BE2C (cell line): Measurements from ENCODE around the gene TBC1D22A.

Source experiments
- DNase-seq: peaks from one replicate; pipeline ENCODE4 v3.0.0-alpha.2; 2020
- H3K27me3 ChIP-seq: fragments of 250-450 bp; sonication (Bioruptor Pico); 2 replicates; pipeline ENCODE4 v1.5.1; 2020; ENCODE audit warnings: mild to moderate bottlenecking
- H3K36me3 ChIP-seq: fragments of 250-450 bp; sonication (Bioruptor Pico); 2 replicates; pipeline ENCODE4 v1.5.1; 2020; ENCODE audit warnings: mild to moderate bottlenecking
- H3K4me1 ChIP-seq: fragments of 250-450 bp; sonication (Bioruptor Pico); 2 replicates; pipeline ENCODE4 v1.5.1; 2020
- H3K4me3 ChIP-seq: 2 replicates; pipeline ENCODE4 v1.5.1; 2011; ENCODE audit warnings: low read depth, low read length
- H3K9me3 ChIP-seq: fragments of 250-450 bp; sonication (Bioruptor Pico); 2 replicates; pipeline ENCODE4 v1.5.1; 2020
- TF ChIP-seq, protein P1 (sequence below): IDR thresholded peaks from 2 replicates; pipeline ENCODE4 v1.5.1; 2012; ENCODE audit warnings: mild to moderate bottlenecking, low read depth, low read length

Gene TBC1D22A

DNA sequence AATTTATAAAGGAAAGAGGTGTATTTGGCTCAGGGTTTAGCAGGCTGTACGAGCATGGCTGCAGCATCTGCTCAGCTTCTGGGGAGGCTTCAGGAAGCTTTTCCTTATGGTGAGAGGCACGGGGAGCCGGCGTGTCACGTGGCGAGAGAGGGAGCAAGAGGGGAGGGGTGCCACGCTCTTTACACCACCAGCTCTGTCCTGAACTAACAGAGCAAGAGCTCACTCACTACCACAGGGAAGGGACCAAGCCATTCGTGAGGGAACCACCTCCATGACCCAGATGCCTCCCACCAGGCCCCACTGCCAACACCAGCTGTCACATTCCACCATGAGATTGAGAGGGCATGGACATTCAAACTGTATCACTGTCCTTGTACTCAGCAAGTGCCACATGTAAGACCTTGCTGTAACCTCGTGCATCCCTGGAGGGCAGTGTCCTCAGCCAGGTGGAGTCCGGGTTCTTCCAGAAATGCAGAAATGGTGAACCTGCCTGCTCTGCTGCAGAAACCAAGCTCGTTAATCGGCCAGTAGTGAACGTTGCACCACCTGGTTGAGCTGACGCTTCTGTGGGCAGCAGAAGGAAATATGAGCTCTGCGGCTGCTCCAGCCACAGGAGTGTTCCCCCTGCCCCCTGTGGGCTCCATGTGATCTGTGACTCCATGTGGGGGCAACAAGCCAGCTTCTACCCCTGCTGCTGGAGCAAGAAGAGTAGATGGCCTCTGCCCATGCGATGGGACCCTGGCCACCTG lies 368.6 kb downstream of the TBC1D22A start:
- no peak overlapping the region for H3K4me3 ChIP-seq
- TF ChIP-seq, protein P1, sequence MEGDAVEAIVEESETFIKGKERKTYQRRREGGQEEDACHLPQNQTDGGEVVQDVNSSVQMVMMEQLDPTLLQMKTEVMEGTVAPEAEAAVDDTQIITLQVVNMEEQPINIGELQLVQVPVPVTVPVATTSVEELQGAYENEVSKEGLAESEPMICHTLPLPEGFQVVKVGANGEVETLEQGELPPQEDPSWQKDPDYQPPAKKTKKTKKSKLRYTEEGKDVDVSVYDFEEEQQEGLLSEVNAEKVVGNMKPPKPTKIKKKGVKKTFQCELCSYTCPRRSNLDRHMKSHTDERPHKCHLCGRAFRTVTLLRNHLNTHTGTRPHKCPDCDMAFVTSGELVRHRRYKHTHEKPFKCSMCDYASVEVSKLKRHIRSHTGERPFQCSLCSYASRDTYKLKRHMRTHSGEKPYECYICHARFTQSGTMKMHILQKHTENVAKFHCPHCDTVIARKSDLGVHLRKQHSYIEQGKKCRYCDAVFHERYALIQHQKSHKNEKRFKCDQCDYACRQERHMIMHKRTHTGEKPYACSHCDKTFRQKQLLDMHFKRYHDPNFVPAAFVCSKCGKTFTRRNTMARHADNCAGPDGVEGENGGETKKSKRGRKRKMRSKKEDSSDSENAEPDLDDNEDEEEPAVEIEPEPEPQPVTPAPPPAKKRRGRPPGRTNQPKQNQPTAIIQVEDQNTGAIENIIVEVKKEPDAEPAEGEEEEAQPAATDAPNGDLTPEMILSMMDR, result no peak
- no peaks in the 10 kb centered on the region for H3K9me3 ChIP-seq
- no peaks in the 10 kb centered on the region for H3K4me1 ChIP-seq
- DNase-seq, result no peak
- no peaks in the 10 kb centered on the region for H3K27me3 ChIP-seq
- H3K36me3 ChIP-seq, result no peaks in the 10 kb centered on the region

DNA sequence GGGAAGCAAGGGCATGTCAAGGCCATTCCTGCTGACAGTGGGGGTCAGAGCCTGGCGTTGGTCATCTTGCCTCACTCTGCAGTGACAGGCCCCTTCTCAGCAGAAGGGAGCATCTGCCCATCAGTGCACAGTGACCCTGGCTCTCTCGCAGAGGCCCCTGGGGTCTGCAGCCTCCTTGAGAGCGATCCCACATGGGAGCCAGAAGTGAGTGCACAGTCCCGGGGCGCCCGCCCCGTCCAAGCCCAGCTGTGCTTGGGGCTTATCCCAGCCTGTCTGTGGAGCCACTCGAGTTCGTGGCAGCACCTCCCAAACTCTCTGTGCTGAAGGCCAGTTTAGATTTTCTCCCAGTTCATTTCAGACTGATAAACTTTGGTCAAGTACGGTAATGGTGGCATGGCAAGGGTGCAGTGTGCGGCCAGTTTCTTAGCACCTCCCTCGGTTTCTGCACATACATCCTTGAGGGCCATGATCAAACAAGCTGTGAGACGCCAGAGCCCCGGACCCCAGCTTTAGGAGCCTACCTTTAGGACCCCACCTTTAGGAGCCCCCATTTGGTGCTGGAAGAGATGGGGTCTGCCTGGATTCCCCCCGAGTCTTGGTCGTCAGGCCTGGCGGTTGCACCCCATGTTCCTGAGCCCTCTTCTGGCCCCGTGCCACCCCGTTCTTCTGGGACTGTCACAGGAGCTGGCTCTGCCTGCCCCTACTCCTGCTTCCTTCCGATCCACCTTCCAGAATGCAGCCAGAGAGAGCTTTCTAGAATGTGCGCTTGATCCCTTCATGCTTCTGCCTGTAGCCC lies 369.4 kb downstream of the TBC1D22A start:
- no peaks in the 10 kb centered on the region for H3K27me3 ChIP-seq
- no peaks in the 10 kb centered on the region for H3K4me1 ChIP-seq
- H3K9me3 ChIP-seq, result no peaks in the 10 kb centered on the region
- no peaks in the 10 kb centered on the region for H3K36me3 ChIP-seq
- no peak for DNase-seq
- TF ChIP-seq, protein P1, result no peak
- H3K4me3 ChIP-seq, result no peak overlapping the region

DNA sequence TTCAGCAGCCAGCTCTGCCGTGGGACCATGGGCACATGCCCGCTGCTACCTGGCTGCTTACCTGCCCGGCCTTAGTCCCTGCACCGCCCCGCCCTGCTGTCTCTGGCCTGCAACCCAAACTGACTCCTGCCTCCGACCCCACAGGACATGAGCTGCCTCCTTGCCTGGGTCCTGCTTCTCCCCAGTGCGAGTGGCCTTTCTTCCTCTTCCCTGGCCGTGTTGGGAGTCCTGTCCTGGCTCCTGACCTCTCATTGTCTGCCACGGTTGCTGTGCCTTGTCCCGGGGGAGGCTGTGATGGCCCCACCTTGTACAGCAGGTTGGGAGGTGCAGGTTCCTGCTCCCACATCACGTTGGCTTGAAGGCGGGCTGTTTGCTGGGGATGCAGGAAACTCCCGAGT lies 370.0 kb downstream of the TBC1D22A start:
- TF ChIP-seq, protein P1, result no peak

DNA sequence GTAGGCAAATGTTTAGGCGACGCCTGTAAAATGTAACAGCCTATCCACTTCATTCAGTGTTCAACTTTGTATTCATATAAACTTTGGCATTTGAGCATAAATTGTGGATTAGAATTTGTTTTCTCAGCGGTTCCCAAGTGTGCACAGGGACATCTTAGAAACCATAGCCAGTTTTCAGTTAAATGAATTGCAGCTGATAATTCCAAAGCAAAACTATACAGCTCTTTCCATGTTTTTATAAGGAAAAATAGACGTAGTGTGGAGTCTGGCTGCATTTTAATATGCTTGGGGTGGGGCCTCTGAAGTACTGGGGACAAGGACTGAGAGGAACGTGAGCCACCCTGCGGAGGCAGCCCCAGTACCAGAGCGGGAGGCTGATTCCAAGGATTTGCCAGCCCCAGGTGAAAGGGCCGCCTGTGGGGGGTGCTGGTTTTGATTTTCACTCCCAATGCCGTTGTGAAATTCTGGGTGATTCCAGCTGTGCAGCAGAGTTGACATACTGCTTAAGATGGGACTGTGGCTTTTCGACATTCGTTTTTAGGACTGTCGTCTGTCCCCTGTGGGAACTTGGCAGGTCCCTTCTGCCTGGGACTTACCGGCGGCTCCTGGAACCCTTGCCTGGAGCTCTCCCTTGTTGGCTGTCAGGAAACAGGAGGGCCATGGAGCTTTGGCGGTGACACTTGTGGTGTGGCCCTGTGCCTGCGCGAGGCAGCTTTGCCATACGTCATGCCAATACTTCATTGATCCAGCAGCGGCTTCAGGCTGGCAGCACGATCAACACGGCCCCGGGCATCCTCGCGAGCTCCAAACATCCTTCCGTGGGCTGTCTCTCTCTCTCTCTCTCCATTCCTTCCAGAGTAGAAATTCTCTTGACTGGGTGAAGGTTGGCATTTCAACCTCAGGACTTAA lies 370.9 kb downstream of the TBC1D22A start:
- no peaks in the 10 kb centered on the region for H3K27me3 ChIP-seq
- TF ChIP-seq, protein P1, result no peak
- H3K36me3 ChIP-seq, result no peaks in the 10 kb centered on the region
- no peak overlapping the region for H3K4me3 ChIP-seq
- DNase-seq, result no peak
- no peaks in the 10 kb centered on the region for H3K4me1 ChIP-seq
- H3K9me3 ChIP-seq, result no peaks in the 10 kb centered on the region

More for the DNA sequence above, 370.0 kb downstream of the TBC1D22A start:
- DNase-seq, result no peak
- H3K27me3 ChIP-seq, result no peaks in the 10 kb centered on the region
- no peak overlapping the region for H3K4me3 ChIP-seq
- no peaks in the 10 kb centered on the region for H3K4me1 ChIP-seq
- H3K36me3 ChIP-seq, result no peaks in the 10 kb centered on the region
- H3K9me3 ChIP-seq, result no peaks in the 10 kb centered on the region

DNA sequence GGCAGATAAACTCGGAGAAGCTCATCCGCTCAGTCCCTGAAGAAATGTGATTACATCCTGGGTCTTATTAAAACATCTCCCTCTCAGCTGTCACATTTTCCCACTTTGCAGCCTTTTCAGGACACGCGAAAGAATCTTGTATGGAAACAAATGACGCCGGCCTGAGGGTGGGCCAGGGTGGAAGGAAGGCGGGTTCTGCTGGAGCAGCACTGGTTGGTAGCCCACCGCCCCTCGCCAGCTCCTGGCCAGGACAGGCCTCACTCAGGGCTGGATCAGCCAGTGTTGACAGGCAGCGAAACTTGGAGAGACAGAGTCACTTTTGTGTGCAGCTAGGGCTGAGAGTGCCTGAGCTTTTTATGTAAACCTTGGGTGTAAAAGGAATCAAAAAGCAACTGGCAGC lies 371.8 kb downstream of the TBC1D22A start:
- H3K9me3 ChIP-seq, result no peaks in the 10 kb centered on the region
- TF ChIP-seq, protein P1, result no peak
- H3K36me3 ChIP-seq, result no peaks in the 10 kb centered on the region
- H3K27me3 ChIP-seq, result no peaks in the 10 kb centered on the region
- H3K4me1 ChIP-seq, result no peaks in the 10 kb centered on the region
- no peak overlapping the region for H3K4me3 ChIP-seq
- DNase-seq, result no peak
